K562 (cell line): ENCODE results near the gene MED31. TPM values are rescaled to one million over a fixed set of nuclear protein-coding genes. Genes with fewer than 3 reads are reported as not detected.

ENCODE experiments used
- BRF1 ChIP-seq: IDR thresholded peaks from 3 replicates; pipeline ENCODE4 v1.6.1; 2011; ENCODE audit warnings: borderline replicate concordance, mild to moderate bottlenecking; ENCODE audit not compliant: insufficient read length; ENCODE audit errors: extremely low read depth
- CCNT2 ChIP-seq: IDR thresholded peaks from 2 replicates; pipeline ENCODE4 v1.6.1; 2011; ENCODE audit warnings: borderline replicate concordance, low read depth, mild to moderate bottlenecking, moderate library complexity, mixed read lengths, low read length; ENCODE audit not compliant: insufficient read length; ENCODE audit errors: extremely low read depth
- CSDE1 ChIP-seq, 2 experiments: fragments of 450-650 bp; IDR thresholded peaks; 2 replicates each; pipeline ENCODE4 v1.6.1; 2016; ENCODE audit warnings: mild to moderate bottlenecking in 1 of 2
- EHMT2 ChIP-seq: fragments of 450-650 bp; IDR thresholded peaks from 2 replicates; pipeline ENCODE4 v1.6.1; 2018; ENCODE audit warnings: antibody characterized with exemption
- ESRRB ChIP-seq: fragments of 250-450 bp; sonication (Bioruptor Pico); IDR thresholded peaks from 2 replicates; pipeline ENCODE4 v1.5.0; 2020; ENCODE audit warnings: mild to moderate bottlenecking, moderate library complexity, borderline replicate concordance
- GABPA ChIP-seq: fragments of 200-800 bp; sonication (Bioruptor generic); conservative IDR thresholded peaks from 2 replicates; pipeline ENCODE4 v1.6.1; 2016; ENCODE audit warnings: low read depth, missing genetic modification characterization, missing compliant biosample characterization
- GABPB1 ChIP-seq: sonication (generic); formaldehyde crosslinking; IDR thresholded peaks from 2 replicates; pipeline ENCODE4 v1.8.0; 2022; ENCODE audit warnings: mild to moderate bottlenecking, missing genetic modification reagents
- KLF1 ChIP-seq: fragments of 450-650 bp; IDR thresholded peaks from 2 replicates; pipeline ENCODE4 v1.6.1; 2016; ENCODE audit warnings: missing genetic modification characterization, missing compliant biosample characterization
- PHF20 ChIP-seq: fragments of 450-650 bp; IDR thresholded peaks from 2 replicates; pipeline ENCODE4 v1.6.1; 2018; ENCODE audit not compliant: partially characterized antibody
- PHF8 ChIP-seq: fragments of 200-600 bp; sonication (generic); IDR thresholded peaks from 2 replicates; pipeline ENCODE4 v1.6.1; 2012; ENCODE audit warnings: mixed run types, mild to moderate bottlenecking, inconsistent platforms, low read length, moderate library complexity, borderline replicate concordance
- POLR2AphosphoS5 ChIP-seq: IDR thresholded peaks from 2 replicates; pipeline ENCODE4 v1.6.1; 2011; ENCODE audit warnings: mild to moderate bottlenecking, low read depth, low read length, moderate library complexity; ENCODE audit not compliant: control insufficient read depth, insufficient read depth
- RFX1 ChIP-seq: fragments of 450-650 bp; IDR thresholded peaks from 2 replicates; pipeline ENCODE4 v1.6.1; 2016; ENCODE audit warnings: mild to moderate bottlenecking, moderate library complexity
- RFX7 ChIP-seq: fragments of 250-450 bp; sonication (Bioruptor Pico); IDR thresholded peaks from 2 replicates; pipeline ENCODE4 v1.5.1; 2021; ENCODE audit warnings: mild to moderate bottlenecking
- RUNX1 ChIP-seq: sonication (generic); IDR thresholded peaks from 2 replicates; pipeline ENCODE4 v1.6.1; 2016; ENCODE audit warnings: antibody characterized with exemption, low read depth
- SNRNP70 ChIP-seq: fragments of 200-400 bp; formaldehyde crosslinking; optimal IDR thresholded peaks from 2 replicates; pipeline ENCODE3; 2017; ENCODE audit warnings: low read depth, low read length
- TAF9B ChIP-seq: fragments of 450-650 bp; IDR thresholded peaks from 2 replicates; pipeline ENCODE4 v1.6.1; 2018; ENCODE audit warnings: mild to moderate bottlenecking; ENCODE audit not compliant: partially characterized antibody
- WHSC1 ChIP-seq: IDR thresholded peaks from one replicate; pipeline ENCODE4 v1.6.1; 2012; ENCODE audit warnings: low read length, control low read depth, inconsistent platforms
- XRCC3 ChIP-seq: fragments of 450-650 bp; IDR thresholded peaks from 2 replicates; pipeline ENCODE4 v1.6.1; 2017; ENCODE audit warnings: mild to moderate bottlenecking, moderate library complexity
- YY1 ChIP-seq, 3 experiments: IDR thresholded peaks; 2 replicates each; pipeline ENCODE4 v1.6.1; 2011; ENCODE audit warnings: low read length in 2 of 3, mild to moderate bottlenecking in 2 of 3, moderate library complexity in 2 of 3, borderline replicate concordance in 1 of 3, control low read depth in 1 of 3, low read depth in 1 of 3; ENCODE audit not compliant: insufficient read depth in 3 of 3, insufficient replicate concordance in 2 of 3, control insufficient read depth in 1 of 3, insufficient read length in 1 of 3; ENCODE audit errors: extremely low read depth in 1 of 3
- ZNF224 ChIP-seq: sonication (generic); formaldehyde crosslinking; IDR thresholded peaks from 2 replicates; pipeline ENCODE4 v1.8.0; 2022; ENCODE audit warnings: mild to moderate bottlenecking, missing genetic modification reagents
- polyA plus RNA-seq, 8 experiments: library from polyadenylated mRNA; depleted of rRNA in 4 of 8; stranded (reverse) in 5 of 8; unstranded in 3 of 8; fragments of >200 nt; fragmentation: Nextera tagmentation in 2 of 8; fragmentation: Illumina TruSeq in 1 of 8; extraction: Ambion mirVana in 2 of 8; extraction: Trizol in 1 of 8; gene quantifications; 2 replicates each; pipeline versions ENCODE4 v1.2.1 to v1.2.3, GENCODE V29; 2011 to 2014; ENCODE audit warnings: inconsistent platforms in 1 of 8, missing spikeins in 1 of 8
- total RNA-seq, 7 experiments: library from RNA; depleted of rRNA in 6 of 7; stranded (reverse); fragments of >200 nt in 6 of 7; fragmentation: Illumina TruSeq in 2 of 7; extraction: Trizol in 2 of 7; gene quantifications; 2 replicates each; pipeline versions ENCODE4 v1.2.1 to v1.2.3, GENCODE V29; 2011 to 2021; ENCODE audit warnings: low replicate concordance in 1 of 7
- TF ChIP-seq, protein P1 (sequence below): fragments of 250-450 bp; sonication (Bioruptor Pico); IDR thresholded peaks from 2 replicates; pipeline ENCODE4 v1.8.0; 2021; ENCODE audit warnings: moderate library complexity, mild to moderate bottlenecking, inconsistent platforms
- TF ChIP-seq, protein P2 (sequence below): fragments of 450-650 bp; IDR thresholded peaks from 2 replicates; pipeline ENCODE4 v1.6.1; 2016
- TF ChIP-seq, protein P3 (sequence below): conservative IDR thresholded peaks from 2 replicates; pipeline ENCODE4 v1.6.1; 2011; ENCODE audit warnings: low read depth, mild to moderate bottlenecking, low read length; ENCODE audit not compliant: control insufficient read depth

MED31 gene
- total and polyA plus RNA-seq, 9 of the 15 experiments (the other 6 are each of a cell fraction or from before 2014, with no cell fraction given) = 6.4 to 39.9 (median 14.6) TPM

DNA sequence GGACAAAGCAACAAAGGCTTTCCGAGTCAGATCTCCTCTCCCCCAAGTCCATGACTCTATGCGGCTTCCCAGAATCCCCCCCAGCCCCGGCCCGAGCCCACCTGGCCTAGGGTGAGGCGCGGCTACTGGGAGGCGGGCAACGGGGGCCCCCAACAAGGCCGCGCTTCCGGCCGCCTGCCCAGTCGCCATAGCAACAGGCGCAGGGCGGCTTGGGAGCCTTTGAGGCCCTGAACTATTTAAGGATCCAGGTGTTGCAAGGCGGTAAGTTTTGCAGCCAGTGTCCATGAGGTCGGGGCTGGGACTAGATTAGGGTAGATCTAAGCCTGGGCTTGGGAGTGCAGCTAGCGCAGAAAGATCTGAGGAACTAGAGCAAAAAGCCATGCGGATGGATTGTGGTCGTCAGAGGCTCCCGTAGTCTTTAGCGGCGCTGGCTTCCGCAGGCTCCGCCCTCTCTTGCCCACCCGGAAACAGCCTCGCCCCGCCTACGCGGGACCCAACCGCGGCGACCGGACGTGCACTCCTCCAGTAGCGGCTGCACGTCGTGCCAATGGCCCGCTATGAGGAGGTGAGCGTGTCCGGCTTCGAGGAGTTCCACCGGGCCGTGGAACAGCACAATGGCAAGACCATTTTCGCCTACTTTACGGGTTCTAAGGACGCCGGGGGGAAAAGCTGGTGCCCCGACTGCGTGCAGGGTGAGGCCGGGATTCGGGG, 10.7 kb downstream of the MED31 start, which contains the start of the genes KIAA0753 and TXNDC17 (continued):
- TF ChIP-seq SNRNP70 (no peak), ESRRB (no peak), KLF1 (tag) (0 out of 2 replicates have a peak, but pooled peaks have one; percentile 29), GABPA (tag) (peak; percentile 88), RFX7 (CRISPR knock-in tag) (0 out of 2 replicates have a peak, but pooled peaks have one; percentile 13), GABPB1 (CRISPR knock-in tag) (peak; percentile 45; the same call in 1 of the 2 replicates), POLR2AphosphoS5 (peak; percentile 83), PHF20 (peak; percentile 17), XRCC3 (no peak), CSDE1 (IDR thresholded peaks at IDR 0.05) (peak in 1 of 2 experiments; percentile 91; a peak in 2 of 4 replicates), YY1 (IDR thresholded peaks at IDR 0.05; ENCODE audit: borderline replicate concordance in 1 of 3, control insufficient read depth in 1 of 3, extremely low read depth in 1 of 3, insufficient read depth in 3 of 3, insufficient read length in 1 of 3, insufficient replicate concordance in 2 of 3, low read depth in 1 of 3, low read length in 2 of 3) (peak in 2 of 3 experiments; percentile 25 to 40), CCNT2 (peak; percentile 53), WHSC1 (no peak), ZNF224 (CRISPR knock-in tag) (no peak), BRF1 (no peak), RUNX1 (0 out of 2 replicates have a peak, but pooled peaks have one; percentile 38), TAF9B (peak; percentile 44), EHMT2 (no peak), RFX1 (peak; percentile 98), PHF8 (peak; percentile 60; the same call in 1 of the 2 replicates)
- TF ChIP-seq, protein P1, sequence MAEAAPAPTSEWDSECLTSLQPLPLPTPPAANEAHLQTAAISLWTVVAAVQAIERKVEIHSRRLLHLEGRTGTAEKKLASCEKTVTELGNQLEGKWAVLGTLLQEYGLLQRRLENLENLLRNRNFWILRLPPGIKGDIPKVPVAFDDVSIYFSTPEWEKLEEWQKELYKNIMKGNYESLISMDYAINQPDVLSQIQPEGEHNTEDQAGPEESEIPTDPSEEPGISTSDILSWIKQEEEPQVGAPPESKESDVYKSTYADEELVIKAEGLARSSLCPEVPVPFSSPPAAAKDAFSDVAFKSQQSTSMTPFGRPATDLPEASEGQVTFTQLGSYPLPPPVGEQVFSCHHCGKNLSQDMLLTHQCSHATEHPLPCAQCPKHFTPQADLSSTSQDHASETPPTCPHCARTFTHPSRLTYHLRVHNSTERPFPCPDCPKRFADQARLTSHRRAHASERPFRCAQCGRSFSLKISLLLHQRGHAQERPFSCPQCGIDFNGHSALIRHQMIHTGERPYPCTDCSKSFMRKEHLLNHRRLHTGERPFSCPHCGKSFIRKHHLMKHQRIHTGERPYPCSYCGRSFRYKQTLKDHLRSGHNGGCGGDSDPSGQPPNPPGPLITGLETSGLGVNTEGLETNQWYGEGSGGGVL (CRISPR knock-in tag) = no peak
- TF ChIP-seq, protein P2, sequence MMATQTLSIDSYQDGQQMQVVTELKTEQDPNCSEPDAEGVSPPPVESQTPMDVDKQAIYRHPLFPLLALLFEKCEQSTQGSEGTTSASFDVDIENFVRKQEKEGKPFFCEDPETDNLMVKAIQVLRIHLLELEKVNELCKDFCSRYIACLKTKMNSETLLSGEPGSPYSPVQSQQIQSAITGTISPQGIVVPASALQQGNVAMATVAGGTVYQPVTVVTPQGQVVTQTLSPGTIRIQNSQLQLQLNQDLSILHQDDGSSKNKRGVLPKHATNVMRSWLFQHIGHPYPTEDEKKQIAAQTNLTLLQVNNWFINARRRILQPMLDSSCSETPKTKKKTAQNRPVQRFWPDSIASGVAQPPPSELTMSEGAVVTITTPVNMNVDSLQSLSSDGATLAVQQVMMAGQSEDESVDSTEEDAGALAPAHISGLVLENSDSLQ = no peak
- TF ChIP-seq, protein P3, sequence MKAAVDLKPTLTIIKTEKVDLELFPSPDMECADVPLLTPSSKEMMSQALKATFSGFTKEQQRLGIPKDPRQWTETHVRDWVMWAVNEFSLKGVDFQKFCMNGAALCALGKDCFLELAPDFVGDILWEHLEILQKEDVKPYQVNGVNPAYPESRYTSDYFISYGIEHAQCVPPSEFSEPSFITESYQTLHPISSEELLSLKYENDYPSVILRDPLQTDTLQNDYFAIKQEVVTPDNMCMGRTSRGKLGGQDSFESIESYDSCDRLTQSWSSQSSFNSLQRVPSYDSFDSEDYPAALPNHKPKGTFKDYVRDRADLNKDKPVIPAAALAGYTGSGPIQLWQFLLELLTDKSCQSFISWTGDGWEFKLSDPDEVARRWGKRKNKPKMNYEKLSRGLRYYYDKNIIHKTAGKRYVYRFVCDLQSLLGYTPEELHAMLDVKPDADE = peak; percentile 56
